Femur (tissue), 1 donor: Measurements from ENCODE around the gene RALGAPA1.
"Not testable (repeated sequence)": the region's sequence is repeated elsewhere in the genome, so short reads cannot be mapped to it uniquely, and the experiment has no call there.

Experiments
- DNase-seq: peaks from one replicate; pipeline ENCODE4 v3.0.0-alpha.2; 2017

Gene RALGAPA1

GRCh38 chr14:35808638-35809563 is at the start of gene RALGAPA1:
TSS of gene RALGAPA1 (minus strand) at chr14:35809295. CDS start at chr14:35808835, 460 bp downstream.
- peak; percentile 97 for DNase-seq

- DNase-seq: no peak
These were observed 49.6 kb upstream of the RALGAPA1 start for GRCh38 chr14:35858521-35859209.

- DNase-seq: no peak
These were observed 46.9 kb upstream of the RALGAPA1 start for GRCh38 chr14:35855876-35856481.

GRCh38 chr14:35854696-35855270 is 45.7 kb upstream of the RALGAPA1 start:
- DNase-seq: no peak

GRCh38 chr14:35853225-35853624 is 44.1 kb upstream of the RALGAPA1 start:
- no peak for DNase-seq

GRCh38 chr14:35851823-35852222 is 42.7 kb upstream of the RALGAPA1 start:
- DNase-seq: no peak

- no peak for DNase-seq
These were observed 40.0 kb upstream of the RALGAPA1 start for GRCh38 chr14:35849122-35849521.

GRCh38 chr14:35847636-35848035 is 38.5 kb upstream of the RALGAPA1 start:
- DNase-seq: no peak

GRCh38 chr14:35844494-35844893 is 35.4 kb upstream of the RALGAPA1 start:
- DNase-seq: no peak

GRCh38 chr14:35842245-35842644 is 33.1 kb upstream of the RALGAPA1 start:
- not testable (repeated sequence) for DNase-seq

- DNase-seq: not testable (repeated sequence)
These were observed 32.6 kb upstream of the RALGAPA1 start for GRCh38 chr14:35841704-35842103.

GRCh38 chr14:35835208-35835982 is 26.3 kb upstream of the RALGAPA1 start:
- DNase-seq: no peak

- DNase-seq: no peak
These were observed 20.4 kb upstream of the RALGAPA1 start for GRCh38 chr14:35829449-35829848.

- DNase-seq: no peak
These were observed 18.8 kb upstream of the RALGAPA1 start for GRCh38 chr14:35827678-35828472.

- DNase-seq: no peak
These were observed 17.9 kb upstream of the RALGAPA1 start for GRCh38 chr14:35826952-35827416.

GRCh38 chr14:35826218-35826951 is 17.3 kb upstream of the RALGAPA1 start, which contains the start of gene BRMS1L:
TSS of gene BRMS1L (plus strand) at chr14:35826338. CDS start at chr14:35826517, 179 bp downstream.
- DNase-seq: peak; percentile 99

- no peak for DNase-seq
These were observed 16.8 kb upstream of the RALGAPA1 start for GRCh38 chr14:35825968-35826217.

GRCh38 chr14:35824446-35825165 is 15.5 kb upstream of the RALGAPA1 start:
- DNase-seq: not testable (repeated sequence)

GRCh38 chr14:35822501-35822900 is 13.4 kb upstream of the RALGAPA1 start:
- no peak for DNase-seq
